Measurements from ENCODE around the gene RBM17.

- TF ChIP-seq CTCF (IDR thresholded peaks at IDR 0.05; ENCODE audit: low read length) (no peak), EZH2 (IDR thresholded peaks at IDR 0.05; ENCODE audit: borderline replicate concordance, low read length) (no peak)
Measured at GRCh38 chr10:6146013-6146785, 57.4 kb downstream of the RBM17 start.

All from OCI-LY1 (cell line).